GM19193 (cell line): ENCODE data around the gene MYO1B.

ENCODE experiments used
- POLR2A ChIP-seq: IDR thresholded peaks from 4 replicates; pipeline ENCODE4 v1.6.1; 2011; ENCODE audit not compliant: insufficient read depth, insufficient read length; ENCODE audit errors: extremely low read depth

Gene MYO1B

DNA sequence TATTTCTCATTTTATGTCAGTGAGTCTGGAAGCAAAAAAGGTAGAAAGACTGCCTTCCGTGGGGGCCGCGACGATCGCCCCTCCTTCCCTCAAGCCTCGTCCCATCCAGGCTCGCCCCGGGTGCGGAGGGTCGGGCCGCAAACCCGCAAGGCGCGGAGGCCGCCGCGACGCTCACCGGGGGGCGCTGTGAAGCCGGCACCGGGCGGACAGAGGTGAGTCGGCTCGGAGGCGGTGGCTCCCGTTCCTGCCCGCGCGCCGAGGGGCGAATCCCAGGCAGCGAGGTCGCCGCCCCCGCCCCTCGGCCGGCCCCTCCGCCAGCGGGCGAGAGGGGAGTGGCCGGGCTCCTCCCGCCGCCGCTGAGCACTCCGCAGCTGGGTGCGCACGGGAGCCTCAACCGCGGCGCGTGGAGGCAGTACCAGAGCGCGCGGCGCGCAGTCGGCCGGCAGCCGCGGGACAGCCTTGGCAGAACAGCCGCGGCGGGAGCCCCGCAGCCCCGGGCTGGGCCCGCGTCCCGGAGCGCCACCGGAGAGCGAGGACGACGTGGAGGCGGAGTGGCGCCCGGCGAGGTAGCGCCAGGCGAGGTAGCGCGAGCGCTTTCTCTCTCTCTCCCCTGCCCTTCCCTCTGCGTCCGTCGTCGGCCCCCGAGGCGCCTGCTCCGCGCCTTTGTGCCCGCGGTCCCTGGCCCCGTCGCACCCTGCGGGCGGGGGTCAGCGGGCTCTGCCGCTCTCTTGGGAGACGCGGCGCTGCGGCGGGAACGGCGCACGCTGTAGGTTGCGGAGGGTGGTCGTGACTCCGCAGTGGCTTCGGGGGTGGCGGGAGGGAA lies at the start of gene MYO1B:
Gene MYO1B (plus strand): TSS at position 359 of the 823 bp plus-strand sequence. CDS start 31,492 bp downstream, outside the sequence.
- no peak for TF ChIP-seq POLR2A

DNA sequence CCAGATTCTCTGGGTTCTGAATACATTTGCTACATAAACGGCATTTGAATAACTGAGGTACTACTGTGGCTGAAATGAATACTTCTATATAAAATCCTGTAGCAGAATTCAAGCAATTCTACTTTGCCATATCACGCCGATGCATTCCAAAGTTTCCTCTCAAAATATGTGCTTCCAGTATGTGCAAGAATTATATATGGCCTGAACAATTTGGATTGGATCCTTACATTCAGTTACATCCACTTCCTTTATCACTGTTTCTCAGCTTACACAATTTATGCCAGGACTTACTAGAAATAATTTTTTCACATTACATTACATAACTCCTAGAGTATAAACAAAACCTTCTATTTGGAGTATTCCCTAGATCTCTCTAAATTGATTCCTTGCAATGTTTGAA lies 48.1 kb upstream of the MYO1B start:
- no peak for TF ChIP-seq POLR2A

GRCh38 chr2:191198271-191198670 lies 46.9 kb upstream of the MYO1B start:
- TF ChIP-seq POLR2A: no peak

GRCh38 chr2:191199929-191200512 lies 45.2 kb upstream of the MYO1B start:
- no peak for TF ChIP-seq POLR2A

GRCh38 chr2:191200910-191201309 lies 44.3 kb upstream of the MYO1B start:
- TF ChIP-seq POLR2A: no peak

- no peak for TF ChIP-seq POLR2A
Measured at GRCh38 chr2:191202209-191202721, 42.9 kb upstream of the MYO1B start.

- TF ChIP-seq POLR2A: no peak
Measured at GRCh38 chr2:191202881-191203397, 42.3 kb upstream of the MYO1B start.

DNA sequence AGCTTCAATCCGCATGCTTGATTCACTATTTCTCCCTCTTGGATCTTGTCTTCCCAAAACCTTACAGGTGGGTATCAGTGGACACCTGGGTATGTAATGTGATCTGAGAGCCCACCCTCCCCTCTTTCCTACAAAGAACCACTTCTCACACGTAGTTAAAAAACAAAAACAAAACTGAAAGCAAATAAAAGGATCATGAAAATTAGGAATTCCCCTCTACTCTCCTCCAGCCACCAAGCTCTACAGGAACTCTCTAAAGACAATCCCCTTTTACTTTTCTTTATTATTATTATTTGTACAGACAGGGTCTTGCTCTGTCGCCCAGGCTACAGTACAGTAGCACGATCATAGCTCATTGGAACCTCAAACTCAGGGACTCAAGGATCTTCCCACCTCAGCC lies 40.8 kb upstream of the MYO1B start:
- TF ChIP-seq POLR2A: no peak

DNA sequence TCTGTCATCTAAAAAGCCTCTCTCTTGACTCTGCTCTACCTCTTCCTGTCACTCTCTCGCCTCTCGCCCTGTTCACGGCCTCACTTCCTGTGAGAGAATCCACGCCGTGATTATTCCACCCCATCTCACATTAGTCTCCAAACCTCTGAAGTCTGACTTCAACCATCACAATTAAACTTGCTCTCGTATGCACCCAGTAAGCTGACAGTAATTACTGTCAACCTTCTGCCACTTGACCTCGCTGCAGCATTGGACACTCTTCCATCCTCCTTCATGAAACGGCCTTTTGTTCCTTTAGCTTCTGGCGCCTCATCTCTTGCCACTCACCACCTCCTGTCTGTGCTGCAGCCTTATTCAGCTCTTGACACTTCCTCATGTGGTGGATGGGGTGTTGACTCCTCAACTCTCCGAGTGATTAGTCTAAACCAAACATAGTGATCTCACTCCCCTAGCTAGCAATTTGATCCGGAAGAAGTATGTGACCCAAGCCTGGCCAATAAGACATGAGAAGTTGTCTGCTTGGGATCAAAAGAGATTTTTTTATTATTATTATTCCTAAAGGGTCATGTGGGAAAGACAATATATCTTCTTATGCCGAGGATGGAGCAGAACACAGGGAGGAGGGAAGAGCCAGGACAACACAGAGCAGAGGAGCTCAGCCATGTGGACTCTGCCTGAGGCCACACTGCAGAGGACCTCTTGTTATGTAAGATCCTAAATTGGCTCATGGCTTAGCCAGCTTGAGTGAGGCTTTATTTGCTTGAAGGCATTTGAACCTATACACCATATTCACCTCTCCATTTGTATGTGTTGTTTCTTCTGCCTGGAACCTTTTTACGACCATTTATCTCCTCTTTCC lies 38.4 kb upstream of the MYO1B start:
- TF ChIP-seq POLR2A: no peak

GRCh38 chr2:191209340-191209739 lies 35.9 kb upstream of the MYO1B start:
- TF ChIP-seq POLR2A: no peak

DNA sequence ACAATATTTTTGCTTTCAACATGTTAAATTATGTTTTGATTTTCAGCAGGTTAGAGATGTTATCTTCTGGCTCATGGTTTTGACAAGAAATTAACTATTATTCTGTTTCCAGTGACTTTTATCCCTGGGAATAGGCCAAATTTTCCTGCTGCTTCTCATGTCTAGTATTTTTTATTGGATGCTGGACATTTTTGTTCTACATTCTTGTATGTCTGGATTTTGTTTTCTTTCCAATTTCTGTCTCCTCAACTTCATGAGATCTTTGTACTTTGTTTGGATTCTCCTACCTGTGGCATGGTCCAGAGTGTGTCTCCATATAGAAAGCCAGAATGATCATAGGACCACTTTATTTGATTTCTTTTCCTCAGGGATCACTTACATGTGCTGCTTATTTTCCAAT lies 33.1 kb upstream of the MYO1B start:
- TF ChIP-seq POLR2A: no peak

DNA sequence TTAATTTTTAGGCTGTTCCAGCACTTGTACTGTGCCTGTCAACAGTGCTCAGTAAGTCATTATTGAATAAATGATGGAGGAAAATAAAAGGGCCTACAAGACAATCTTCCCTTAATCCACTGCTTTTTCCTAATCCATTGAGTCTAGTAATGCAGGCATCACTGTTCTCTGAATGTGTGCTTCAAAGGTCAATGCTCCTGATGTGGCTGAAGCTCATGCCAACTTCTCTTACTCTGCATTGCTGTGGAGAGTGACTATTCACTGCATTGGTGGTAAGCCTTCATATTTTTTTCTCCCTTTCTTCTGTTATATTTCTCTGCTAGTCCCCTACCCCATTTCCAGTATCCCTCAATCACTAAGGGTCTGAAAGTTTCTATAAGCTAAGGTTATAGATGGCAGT lies 31.9 kb upstream of the MYO1B start:
- no peak for TF ChIP-seq POLR2A

DNA sequence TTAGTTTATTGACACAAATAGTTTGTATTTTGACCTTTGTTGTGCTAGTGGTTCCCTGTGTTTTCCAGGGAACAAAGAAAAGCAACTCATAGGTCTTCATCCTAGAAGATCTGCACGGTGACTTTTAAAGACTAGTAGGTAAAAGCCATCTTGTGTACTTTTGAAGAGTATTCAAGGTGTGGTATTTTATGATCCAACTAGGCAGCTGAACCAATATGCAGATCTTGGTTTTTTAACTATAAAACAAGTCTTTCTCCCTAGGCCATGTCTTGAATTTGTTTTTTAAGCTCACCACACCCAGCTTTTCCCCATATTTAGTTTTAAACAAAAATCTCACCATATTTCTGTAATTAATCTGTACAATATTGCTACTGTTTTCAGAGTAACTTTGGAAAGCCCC lies 30.0 kb upstream of the MYO1B start:
- no peak for TF ChIP-seq POLR2A

DNA sequence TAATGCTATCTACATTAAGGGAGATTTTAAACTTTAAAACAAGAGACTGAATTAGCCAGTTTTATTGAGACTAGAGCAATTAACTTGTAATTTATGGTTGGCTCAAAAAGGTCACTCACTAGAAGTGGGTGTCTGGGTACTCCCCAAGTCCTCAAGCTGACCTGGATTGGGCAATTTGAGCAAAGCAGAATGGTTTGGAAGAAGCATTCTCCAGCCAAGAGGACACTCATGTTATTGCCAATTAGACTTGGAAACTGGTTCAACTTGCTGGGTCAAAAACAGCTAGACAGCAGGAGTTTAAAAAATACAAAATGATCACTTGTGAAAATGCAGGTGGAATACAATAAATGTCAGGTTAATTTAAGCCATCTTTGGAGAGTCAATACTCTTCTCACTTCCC lies 29.5 kb upstream of the MYO1B start:
- TF ChIP-seq POLR2A: no peak

DNA sequence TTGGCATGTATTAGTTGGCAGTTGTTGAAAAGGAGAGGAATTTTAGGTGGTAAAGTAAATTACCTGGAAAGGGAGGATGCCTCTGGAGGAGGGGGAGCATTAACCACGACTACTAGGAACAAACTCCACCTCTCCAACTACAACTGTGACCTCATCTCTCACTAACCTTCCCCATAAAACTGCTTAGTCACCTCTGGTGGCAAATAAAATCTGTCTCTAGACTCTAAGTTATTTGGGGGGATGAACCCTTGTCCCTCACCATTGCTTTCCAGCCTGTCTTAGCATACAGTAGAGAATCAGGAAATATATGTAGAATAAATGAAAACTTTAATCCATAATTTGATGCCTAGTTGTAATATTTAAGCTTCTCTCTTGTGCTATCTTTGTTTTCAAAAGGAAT lies 27.6 kb upstream of the MYO1B start:
- TF ChIP-seq POLR2A: no peak
